RPMI8226 (cell line): ENCODE results near the gene HOXD3.

Source experiments
- DNase-seq: peaks from one replicate; pipeline ENCODE4 v3.0.0-alpha.2; 2015

The HOXD3 gene

DNA sequence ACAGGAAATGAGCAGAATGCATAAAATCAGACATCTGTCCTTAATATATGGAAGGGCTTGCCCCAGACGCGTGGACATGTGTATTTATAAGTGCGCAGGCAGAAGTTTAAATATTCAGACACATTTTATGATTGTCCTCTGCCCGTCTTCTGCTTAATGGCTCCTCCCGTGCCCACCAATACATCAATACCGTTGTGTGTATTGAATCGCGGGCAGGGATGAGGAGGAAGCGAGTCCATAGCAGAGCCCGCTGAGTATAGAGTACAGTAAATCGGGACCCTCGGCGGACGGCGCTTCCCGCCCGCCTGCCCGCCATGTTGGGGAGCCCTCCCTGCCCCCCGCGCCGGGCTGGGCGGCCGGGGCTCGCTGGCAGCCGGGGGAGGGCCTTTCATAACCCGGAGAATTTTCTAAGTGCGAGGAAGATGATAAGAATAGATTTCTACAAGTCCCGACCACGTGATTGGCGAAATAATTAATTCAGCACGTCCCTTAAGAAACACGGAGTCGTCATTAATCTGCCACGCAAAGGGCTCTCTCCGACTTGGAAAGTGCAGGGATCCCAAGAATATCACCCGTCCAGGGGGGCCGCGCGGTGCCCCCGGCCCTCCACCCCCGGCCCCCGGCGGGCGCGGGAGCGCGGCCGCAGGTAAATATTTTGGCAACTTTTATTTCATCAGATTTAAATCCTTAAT lies at the start of gene HOXD3:
HOXD3 (plus strand) TSS at position 501 of the 692 bp plus-strand sequence. CDS start 11,808 bp downstream, outside the sequence.
- DNase-seq, result no peak

DNA sequence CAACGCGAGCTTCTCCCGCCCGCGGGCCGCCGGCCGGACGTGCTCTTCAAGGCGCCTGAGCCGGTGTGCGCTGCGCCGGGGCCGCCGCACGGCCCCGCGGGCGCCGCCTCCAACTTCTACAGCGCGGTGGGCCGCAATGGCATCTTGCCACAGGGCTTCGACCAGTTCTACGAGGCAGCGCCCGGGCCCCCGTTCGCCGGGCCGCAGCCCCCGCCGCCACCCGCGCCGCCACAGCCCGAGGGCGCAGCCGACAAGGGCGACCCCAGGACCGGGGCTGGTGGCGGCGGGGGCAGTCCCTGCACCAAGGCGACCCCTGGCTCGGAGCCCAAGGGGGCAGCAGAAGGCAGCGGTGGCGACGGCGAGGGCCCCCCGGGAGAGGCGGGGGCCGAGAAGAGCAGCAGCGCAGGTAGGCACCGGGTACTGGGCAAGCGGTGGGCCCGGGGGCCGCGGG lies 49.4 kb upstream of the HOXD3 start:
- no peak for DNase-seq

DNA sequence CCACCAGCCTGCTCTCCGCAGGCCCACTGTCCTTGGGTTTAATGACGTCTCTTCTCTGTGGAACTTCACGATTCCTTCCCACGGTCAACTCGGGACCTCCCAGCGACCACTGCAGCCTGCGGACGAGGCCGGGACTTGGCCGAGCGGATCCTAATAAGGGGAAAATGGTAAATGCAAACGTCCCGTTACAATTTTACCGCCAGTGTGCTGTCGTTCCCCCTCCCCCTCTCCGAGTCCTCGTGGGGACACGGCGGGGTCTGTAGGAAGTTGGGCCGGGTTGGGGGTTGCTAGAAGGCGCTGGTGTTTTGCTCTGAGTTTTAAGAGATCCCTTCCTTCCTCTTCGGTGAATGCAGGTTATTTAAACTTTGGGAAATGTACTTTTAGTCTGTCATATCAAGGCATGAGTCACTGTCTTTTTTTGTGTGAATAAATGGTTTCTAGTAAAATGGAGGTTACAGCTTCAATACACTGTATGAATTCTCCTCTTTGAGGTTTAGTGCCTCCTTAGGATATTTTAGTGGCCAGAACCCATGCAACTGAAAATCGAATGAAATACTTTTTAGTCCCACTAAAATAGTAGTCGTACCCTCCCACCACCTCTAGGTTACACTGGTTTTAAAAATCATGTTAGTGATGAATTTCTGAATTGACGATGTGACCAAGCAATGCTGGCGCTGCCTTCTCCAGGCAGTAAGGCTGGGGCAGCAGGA lies 47.8 kb upstream of the HOXD3 start:
- DNase-seq, result no peak

DNA sequence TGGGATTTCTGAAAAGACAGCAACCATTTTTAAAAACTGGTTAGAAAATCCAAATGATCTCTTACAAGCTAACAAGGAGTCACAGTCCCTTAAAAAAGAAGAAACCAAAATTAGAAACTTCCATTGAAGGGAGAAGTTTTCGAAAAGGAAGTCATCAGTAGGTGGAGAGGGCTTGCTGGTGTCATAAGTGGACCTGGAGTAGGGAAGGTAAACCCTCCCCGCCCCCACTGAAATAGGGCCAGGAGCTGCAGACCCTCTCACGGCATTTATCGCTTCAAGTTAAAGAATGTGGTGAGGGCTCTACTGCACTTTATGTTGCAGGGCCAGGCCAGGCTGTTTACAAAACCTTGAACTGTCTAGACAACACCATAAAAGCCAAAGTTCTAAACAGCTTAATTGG lies 47.2 kb upstream of the HOXD3 start:
- no peak for DNase-seq

DNA sequence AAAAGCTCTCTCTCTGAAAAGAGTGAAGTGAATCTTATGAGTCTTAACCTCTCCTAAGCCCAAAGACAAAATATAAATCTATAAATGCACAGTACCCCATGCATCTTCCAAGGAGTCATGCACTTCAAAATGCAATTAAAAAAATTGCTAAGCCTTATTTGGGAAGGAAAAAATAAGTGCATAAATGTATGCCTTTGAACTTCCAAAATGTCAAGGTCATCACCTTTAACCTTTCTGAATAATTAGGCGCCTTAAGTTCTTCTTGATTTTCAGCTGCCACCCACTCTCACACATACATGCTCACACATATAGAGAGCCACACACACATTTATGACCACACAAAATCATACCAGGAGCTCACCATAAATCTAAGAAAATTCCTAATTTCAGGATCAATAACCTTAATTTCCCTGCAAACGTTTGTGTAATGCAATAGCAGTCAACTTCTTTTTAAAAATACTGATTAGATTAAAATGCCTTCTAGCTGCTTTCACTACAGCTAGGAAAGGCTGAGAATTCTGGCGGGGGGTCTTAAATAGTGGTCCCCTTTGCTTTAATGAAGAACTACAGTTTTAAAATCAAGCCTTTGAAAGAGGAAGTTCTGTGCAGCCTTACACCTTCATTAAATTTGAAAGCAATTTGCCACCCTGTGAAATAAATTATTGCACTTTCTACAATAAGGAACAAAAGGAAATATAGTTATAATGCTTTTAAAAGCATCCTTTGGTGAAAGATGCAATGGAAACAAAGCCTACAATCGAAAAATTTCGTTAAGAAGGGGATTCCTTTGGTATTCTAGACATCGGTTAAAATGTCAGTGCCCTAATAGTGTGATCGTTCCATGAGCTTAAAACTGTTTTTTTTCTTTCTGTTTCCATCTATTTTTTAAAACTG lies 46.4 kb upstream of the HOXD3 start:
- no peak for DNase-seq

DNA sequence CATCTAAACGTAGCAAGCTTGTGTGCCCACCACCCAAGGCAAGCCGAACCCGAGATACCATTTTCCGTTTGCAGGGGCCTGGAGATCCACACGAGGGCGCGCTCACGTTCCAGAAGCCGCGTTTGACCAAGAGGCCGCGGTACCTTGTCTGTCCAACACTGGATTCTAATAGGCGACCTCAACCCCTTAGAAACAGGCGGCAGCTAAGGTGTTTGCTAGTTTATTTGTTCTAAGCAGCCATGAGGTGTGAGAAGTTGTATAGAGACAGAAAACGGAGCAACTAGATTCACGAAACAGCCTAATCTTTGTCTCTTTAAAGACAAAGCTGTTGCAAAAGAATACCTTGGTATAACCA lies 45.8 kb upstream of the HOXD3 start:
- peak; percentile 50 for DNase-seq

DNA sequence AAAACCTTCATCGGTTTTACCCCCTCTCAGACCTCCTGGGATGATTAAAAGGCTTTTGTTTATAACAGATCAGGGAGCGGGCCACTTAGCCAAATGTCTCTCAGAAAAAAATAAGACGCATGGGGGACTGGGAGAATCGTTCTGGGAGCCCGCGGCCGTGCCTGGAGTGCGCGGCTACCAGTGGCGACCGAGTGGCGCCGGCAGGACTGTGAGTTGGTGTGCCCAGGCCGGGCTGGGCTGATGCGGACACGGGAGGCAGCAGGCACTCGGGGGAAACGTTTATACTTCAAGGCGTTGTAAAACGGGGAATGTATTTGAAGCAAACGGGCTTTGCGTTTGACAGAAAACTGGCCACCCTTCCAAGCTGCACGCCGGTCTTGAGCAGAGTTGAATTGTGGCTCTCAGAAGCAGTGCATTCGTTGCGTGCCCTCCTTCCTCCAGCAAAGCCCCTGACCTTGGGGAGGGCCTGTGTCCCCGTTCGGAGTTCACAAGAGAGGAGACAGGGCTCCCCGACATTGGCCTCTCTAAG lies 45.2 kb upstream of the HOXD3 start:
- DNase-seq, result no peak

DNA sequence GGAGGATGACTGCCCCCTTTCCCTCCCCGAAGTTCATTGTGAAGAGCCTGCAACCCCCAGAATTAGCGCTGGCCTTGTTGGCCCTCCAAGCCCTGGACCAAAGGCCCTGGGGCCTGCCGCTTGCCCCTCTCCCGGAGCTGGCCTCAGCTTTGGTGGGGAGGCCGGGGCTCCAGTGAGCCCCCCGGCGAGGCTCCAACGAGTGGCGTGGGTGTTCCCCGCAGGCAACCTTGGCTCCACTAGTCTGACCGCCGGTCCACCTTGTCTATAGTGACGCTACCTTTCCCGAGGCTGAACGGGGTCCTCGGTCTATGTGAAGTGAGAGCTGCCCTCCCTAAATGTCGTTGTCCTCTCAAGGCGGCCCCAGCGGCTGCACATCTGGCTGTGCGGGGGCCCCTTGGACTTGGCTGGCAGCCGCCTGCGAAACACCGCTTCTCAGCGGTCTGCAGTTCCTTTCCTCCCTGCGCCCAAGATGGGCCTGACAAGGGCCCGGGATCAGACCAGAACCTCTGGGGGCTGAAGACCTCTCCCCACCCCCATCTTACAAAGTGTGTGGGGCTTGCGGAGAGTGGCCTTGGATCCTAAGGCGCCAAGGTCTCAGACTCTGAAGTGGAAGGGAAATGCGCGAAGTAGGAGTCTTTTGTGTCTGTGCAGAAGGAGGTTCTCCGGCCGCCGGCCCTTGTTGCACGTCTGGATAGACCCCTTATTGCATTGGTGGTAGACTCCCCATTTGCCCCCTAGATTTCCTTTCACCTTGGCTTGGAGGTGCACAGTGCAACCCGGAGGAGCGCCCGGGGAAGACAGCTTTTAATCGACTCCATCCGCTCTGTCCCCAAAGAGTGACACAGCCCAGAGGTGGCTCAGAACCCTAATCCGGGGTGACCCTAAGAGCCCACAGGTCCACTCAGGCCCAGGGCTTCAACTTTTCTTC lies 44.5 kb upstream of the HOXD3 start:
- DNase-seq, result no peak

DNA sequence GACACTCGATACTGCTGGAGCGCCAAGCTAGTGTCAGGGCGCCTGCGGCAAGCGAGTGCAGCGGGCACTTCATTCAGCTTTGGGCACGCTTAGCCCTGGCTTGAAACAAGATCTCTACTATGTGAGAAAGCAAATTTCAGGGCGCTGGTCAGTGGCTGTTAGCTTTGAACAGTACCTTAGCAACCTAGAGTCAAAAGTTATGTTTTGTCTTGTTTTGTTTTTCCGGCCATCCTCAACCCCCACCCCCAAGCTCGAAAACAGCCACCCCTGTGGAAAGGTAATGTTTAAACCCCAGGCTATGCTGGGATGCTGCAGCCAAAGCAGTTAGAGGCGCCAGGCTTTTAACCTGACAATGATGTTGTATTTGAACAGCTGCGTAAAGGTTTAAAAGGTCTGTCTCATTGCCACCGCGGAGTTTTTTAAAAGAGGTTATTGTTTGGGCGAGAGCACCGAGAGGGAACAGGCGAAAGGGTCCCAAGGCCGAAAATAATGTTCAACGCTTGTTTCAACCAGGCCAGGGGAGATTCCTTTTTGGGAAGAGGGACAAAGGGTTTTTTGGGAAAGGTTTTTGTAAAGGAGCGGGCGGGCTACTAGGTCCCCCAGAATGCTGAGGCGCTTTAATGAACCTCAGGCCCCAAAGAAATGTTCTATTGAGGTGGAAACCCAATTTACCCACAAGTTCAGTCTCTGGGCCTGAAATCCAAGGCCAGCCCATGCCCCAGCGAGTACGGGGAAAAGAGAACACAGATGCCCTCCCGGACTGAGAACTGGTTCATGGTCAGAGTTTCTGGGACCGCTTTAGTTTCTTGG lies 42.8 kb upstream of the HOXD3 start:
- no peak for DNase-seq

DNA sequence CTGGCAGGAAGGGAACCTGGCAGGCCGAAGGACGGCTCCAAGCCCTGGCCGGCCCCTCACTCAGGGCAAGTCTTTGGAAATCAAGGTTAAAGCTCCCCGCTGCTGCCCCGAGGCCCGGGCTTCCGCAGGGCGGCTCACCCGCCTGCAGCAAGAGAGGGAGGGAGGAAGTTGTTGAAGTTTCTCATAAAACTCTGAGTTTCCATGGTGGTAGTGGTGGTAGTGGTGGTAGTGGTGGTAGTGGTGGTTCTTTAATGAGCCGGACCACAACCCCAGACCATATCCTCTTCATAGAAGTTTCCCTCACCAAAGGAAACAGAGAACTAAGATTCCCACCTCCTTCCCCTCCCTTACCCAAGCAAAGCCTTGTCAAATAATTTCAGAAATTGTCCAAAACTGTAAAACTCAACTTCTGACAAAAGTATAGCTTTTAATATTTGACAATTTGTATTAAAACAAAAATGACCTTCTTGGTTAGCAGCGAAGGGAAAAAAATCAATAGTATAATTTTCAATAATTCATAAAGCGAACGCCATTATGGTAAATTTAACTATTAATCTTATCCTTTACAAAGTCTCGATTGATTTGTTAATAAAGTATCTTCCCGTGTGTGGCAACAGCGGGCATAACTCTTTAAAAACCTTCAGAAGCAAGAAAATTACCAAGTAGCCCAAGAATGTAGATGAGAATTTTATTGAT lies 42.0 kb upstream of the HOXD3 start:
- no peak for DNase-seq

DNA sequence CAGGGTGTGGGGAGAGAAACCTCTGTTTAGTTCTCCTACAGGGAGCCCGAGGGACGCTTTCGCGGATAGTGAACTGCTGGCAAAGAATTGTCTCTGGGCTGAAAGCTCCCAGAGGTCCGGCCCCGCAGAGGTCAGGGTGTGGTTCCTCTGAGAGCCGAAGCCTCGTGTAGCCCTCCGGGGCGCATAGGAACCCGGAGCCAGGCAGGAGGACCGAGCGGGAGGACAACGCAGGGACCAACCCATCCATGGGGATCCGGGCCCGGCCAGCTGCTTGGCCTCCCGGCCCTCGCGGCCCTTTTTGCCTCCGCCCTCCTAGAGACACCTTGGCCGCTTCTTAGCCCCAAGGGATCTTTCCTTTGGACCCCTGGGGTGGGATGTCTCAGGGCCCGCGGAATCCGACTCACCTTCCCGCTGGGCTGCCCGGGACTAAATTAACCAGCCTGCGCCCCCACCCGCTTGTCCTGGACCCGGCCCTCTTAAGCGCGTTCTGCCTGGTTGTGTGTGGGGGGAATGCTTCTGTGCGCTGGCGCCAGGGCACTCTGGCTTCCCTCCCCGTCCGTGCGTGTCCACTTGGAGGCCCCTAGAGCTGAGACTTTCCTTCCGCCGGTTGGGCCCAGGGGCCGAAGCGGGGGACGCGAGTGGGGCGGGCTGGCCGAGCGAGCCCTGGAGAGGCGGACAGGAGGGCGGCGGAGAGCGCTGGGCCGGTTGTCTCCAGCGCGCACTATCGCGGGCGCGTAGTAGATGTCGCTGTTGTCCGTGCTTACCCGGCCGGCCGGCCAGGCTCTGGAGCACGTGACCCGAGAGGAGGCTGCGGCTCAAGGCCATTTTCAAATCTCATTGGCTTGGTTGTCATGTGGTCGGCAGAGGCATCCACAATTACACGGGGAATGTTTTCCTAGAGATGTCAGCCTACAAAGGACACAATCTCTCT lies 41.0 kb upstream of the HOXD3 start, which contains the start of gene HOXD10:
HOXD10 (plus strand) TSS at position 896 of the 931 bp plus-strand sequence. CDS start 56 bp downstream, outside the sequence.
- DNase-seq, result no peak

DNA sequence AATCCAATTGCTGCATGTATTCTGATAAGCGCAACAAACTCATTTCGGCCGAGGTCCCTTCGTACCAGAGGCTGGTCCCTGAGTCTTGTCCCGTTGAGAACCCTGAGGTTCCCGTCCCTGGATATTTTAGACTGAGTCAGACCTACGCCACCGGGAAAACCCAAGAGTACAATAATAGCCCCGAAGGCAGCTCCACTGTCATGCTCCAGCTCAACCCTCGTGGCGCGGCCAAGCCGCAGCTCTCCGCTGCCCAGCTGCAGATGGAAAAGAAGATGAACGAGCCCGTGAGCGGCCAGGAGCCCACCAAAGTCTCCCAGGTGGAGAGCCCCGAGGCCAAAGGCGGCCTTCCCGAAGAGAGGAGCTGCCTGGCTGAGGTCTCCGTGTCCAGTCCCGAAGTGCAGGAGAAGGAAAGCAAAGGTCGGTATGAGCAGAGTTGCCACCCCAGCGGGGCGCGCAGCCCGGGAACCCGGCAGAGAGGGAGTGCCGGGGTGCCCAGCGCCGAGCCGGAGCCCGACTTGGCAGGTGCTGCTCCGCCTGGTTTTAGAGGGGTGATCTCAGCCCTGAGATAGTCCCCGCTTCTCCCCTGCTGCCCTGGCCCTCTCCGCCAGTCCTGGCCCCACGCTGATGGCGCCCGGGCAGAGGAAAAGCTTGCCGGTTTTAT lies 39.8 kb upstream of the HOXD3 start:
- DNase-seq, result no peak

DNA sequence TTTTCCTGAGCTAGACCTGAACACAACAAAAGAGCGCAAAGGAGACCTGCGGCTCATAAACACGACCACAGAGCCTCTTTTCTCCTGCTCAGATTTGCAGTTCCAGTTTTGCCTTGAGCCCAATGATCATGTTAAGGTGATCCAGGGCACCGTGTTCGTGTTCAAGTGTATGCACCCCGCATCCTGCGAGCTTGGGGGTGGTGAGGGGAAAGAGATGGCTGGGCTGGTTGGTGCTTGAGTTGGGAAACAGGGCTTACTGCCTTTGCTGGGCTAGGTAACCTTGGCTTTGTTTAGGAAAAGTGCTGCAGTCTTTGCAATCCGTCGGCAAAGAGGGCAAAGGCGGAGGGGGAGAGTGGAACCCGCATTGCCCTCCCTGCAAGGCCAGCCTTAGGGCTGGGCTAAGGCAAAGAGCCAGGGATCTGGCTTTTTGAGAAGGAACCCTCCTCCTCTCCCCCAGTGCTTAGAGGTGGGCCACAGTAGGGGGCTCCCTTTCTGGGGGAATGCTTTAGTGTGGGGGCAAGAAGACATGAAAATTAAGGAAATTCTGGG lies 39.2 kb upstream of the HOXD3 start:
- no peak for DNase-seq

DNA sequence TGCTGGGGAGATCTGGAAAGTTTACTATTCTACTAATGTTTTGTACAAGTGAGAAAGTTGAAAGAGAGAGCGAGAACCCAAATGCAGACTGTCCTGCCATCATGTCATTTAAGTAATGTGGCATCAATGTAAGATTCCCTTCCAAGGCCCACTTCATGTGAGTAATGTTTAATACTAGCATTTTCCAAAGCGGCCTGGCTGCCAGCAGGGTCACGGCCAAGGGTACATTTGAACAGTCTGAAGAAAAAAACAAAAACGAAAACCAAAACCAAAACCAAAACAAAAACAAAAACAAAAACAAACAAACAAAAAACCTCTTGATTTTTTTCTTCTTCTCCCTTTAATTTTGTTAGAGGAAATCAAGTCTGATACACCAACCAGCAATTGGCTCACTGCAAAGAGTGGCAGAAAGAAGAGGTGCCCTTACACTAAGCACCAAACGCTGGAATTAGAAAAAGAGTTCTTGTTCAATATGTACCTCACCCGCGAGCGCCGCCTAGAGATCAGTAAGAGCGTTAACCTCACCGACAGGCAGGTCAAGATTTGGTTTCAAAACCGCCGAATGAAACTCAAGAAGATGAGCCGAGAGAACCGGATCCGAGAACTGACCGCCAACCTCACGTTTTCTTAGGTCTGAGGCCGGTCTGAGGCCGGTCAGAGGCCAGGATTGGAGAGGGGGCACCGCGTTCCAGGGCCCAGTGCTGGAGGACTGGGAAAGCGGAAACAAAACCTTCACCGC lies 38.3 kb upstream of the HOXD3 start:
- peak; percentile 67 for DNase-seq

DNA sequence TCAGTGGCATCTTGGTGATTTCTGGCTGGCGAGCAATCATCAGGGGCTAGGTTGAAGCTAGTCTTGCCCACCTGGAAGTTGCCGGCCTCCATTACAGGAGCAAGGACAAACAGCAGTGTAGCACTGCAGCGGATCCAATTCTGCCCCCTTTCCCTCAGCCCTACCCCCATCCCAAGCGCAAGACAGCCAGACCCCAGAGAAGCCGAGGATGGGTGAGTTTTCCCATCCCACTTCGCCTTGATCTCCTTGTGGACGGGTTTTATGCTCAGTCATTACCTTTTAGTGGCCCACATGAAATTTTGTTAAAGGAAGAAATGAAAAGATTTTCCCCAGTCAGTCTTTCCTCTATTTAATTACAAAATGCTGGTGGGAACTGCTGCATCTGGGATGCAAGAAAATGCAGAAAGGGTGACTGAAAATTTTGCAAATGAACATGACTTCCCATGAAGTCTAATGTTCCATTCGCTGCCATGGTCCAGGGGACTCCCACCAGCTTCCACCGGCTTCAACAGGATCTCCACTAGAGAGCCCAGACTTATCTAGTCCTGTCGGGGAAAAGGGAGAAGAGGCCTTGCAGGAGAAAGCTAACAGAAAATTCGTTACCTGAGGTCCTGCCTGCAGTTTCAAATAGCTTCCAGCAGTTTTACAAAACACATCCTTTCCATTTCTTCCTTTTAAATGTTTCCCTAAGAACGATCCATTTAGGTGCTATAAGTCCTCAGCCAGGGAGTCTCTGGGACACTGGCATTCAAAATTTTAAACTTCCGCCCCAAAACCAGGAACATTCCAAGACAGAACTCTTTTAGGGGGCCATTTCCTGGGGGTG lies 36.5 kb upstream of the HOXD3 start:
- no peak for DNase-seq

DNA sequence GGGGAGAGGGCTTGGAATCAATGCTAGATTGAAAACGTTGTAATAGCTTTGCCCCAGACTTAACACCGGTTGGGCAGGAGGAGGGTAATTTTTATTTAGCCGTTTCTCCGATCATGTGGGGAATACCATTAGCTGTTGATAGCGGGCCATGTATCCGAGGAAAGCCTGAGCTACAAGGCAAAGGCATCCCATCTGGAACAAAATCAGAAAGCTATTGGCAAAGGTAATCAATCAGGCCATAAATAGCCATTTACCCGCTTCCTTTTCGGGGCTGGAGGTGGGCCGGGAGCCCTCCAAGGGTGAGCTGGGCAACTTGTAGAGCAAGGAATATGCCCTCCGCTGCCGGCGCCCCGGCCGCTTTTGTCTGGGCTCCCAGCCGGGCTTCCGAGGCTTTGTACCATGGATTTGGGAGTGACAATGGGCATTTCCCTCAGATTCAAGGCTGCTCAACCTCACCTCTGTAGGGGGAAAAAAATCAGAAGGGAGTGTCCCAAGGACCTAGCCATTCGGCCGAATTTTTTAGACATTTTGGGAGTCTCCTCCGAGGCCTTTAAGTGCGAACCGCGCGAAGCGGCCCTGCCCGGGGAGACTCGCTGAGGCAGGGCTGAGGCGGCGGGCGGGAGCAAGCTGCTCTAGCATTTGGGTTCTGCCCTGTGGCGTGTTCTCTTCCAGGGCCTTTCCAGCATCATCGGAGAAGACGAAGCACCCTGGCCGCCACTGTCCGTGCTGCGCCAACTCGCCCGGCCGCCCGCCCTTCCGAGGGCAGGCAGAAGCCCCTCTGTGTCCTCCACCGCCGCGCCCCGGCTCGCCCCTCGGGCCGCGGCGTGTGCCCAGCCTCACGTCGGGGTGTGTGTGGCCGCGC lies 35.7 kb upstream of the HOXD3 start:
- no peak for DNase-seq
